HG03095 (cell line): ENCODE measurements around the gene RPL32.
"Not testable (repeated sequence)": the region's sequence is repeated elsewhere in the genome, so short reads cannot be mapped to it uniquely, and the experiment has no call there.

Source experiments
- ATAC-seq: cut with Tn5 transposase; IDR thresholded peaks from one replicate; pipeline ENCODE4 v1.9.1; 2021; ENCODE audit warnings: moderate library complexity; ENCODE audit not compliant: unreplicated experiment

The RPL32 gene

DNA sequence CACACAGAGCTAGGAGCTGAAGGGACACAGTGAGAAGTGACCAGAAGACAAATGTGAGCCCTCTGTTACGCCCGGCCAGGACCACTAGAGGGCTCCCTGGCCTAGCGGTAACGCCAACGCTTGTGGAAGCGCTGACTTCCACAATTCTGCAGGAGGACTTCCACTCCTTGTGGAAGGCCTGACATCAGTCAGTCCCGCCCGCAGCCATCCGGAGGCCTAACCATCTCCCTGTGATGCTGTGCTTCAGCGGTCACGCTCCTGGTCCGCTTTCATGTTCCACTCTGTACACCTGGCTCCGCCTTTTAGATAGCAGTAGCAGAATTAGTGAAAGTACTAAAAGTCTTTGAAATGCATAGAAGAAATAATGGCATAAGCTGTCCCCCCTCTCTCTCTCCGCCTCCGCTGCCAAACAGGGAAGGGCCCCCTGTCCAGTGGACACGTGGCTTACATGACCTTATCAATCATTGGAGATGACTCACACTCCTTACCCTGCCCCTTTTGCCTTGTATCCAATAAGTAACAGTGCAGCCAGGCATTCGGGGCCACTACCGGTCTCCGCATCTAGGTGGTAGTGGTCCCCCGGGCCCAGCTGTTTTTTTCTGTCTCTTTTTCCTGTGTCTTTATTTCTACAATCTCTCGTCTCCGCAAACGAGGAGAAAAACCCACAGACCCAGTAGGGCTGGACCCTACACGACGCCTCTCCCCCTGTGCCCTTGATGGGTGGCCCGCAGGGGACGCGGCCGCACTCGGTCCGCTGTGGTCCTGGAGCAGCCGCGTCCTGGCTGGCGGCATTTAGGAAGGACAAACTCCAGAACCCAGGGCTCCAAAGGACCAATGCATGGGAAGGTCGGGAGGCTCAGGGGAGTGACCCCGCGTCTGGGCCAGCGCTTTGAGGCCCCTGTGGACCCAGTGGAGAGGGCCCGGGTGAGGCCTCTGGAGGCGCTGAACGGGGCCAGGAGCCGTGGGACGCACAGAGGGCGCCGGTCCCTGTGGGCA, 27.0 kb upstream of the RPL32 start:
- ATAC-seq: peak; percentile 45

DNA sequence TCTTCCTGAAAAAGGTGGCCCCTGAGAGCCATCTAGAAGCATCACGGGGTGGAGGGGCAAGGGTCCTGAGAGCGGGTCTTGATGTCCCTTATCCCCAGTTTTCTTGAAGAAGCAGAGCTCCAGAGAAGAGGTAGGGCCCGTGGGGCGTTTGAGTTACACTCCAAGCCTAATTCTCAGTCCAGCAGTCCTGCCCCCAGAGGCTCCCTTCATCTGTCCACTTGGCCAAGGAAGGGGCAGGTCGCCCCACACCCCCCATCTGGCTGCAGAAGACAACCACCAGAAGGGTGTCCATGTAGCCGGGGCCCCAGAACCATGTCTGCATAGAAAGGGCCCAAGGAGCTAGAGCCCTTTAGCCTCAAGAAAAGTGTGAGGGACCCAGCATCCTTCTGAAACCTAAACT, 25.5 kb upstream of the RPL32 start:
- ATAC-seq: no peak

DNA sequence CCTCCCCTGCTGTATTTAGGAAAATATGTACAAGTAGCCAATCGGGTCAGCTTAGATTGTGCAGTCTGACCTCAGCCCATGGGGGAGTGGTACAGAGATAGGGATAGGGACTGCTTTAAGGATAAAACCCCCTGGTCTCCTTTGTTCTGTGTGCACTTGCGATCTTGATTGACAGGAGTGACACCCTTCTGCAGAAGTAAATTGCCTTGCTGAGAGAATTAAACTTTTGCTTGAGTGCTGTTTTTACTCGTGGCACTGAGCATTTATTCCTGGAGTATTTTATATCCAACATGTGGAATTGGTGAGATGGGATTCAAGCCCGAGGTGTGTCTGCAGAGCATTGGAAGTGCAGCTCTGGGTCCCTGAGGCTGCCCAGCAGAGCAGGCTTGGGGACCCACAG, 23.9 kb upstream of the RPL32 start:
- ATAC-seq: no peak

DNA sequence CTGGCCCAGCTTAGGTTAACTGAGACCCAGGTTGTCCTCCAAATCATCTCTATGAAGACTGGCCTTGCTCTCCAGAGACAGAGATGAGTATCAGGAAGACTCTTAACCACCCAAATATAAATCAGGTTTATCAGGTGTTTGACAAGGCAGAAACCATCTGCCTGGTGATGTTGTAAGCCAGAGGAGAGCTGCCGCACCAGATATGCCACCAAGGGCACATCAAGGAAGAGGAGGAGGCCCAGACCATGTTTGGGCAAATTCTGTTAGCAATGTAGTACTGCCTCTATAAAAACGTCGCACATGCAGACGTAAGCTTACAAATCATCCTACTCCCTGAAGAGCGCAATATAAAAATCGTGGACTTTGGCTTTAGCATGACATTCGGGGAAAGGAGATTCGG, 21.0 kb upstream of the RPL32 start:
- ATAC-seq: no peak

DNA sequence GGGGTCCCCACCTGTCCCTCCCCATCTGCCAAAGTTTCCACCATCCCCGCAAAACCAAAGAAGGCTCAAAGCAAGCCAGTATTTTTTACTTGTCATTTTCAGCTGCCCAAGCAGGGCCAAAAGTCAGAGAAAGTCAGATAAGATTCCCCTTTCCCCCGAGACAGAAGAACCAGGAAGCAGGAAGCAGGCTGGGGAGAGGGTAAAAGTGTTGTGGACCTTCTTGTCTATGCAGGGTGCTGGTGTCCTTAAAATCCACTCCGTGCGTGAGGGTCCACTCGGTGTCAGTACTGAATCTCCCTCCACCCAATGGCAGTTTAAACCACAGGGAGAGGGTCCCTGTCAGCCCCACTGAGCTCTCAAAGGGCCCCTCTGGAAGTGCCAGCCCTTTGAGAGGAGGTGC, 20.2 kb upstream of the RPL32 start:
- no peak for ATAC-seq

DNA sequence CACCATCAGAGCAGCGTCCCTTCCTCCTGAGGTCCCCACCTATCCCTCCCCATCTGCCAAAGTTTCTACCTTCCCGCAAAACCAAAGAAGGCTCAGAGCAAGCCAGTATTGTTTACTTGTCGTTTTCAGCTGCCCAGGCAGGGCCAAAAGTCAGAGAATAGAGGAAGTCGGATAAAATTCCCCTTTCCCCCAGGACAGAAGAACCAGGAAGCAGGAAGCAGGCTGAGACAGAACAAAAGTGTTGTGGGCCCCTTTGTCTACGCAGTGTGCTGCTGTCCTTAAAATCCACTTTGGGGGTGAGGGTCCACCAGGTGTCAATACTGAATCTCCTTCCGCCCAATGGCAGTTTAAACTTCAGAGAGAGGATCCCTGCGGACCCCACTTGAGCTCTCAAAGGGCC, 18.5 kb upstream of the RPL32 start:
- no peak for ATAC-seq

DNA sequence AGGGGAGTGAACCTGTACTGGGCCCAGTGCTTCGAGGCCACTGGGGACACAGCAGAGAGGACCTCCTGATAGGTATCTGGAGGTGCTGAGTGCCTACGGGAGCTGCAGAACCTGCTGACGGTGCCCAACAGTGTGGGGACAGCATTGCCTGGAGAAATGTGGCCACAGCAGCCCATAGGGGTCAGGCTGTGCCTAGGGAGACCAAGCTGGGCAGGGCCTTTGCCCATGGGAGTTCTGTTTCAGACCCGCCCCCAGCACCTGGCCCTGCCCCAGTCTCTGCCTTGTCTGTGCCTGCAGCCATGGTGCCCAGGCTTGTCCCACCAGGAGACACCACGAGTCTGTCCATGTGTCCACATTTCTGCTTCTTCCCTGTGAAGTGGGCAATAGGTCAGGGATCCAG, 15.3 kb upstream of the RPL32 start:
- no peak for ATAC-seq

DNA sequence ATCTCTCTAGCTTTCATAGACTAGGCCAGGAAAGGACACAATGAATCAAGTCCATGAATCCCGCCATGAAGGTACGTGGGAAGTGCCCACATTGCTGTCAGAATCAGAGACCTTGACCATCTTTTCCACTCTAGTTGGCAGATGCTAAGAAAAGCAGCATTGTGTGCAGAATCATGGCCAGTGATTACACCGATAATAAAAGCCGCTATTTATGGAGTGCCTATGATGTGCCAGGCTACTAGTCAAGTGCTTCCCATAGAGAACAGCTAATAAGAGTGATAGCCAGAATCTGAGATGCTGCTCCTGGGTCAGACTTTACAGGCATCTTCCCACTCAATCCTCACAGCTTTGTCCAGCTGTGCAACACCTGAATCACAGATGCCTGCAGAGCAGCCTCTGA, 13.2 kb upstream of the RPL32 start:
- no peak for ATAC-seq

DNA sequence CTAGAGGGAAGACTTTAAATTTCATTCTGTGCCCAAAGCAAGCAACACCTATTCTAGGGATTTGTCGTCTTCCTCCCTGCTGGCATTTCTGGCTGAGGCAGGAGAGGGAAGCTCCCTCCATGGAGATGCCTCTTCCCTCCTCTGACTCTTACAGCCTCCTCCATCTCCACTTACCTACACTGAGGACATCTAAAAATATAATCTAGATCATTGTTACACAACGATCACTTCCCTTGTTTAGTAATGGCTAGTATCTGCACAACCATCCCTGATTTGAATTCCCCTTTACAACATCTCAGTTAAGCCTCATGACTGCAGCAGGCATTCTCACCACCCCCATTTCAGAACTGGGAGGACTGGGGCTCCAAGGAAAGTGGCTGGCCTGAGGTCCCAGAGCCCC, 12.5 kb upstream of the RPL32 start:
- ATAC-seq: not testable (repeated sequence)

DNA sequence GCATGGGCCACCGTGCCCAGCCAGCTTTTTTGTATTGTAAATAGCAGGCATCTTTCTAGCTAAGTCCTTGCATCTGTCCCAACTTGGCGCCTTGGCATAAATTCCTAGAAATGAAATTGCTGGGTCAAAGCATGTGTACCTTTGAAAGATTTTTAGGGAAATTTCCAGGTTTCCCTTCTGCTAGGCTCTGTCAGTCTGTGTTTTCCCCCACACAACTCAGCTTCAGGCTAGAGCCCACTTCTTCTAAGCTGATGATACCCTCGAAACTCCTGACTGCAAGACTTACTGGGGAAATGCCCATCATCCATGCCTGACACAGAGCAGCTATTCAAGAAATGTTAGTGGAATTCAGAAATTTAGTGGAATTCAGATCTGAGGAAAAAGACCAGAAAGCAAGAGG, 10.8 kb upstream of the RPL32 start:
- no peak for ATAC-seq

DNA sequence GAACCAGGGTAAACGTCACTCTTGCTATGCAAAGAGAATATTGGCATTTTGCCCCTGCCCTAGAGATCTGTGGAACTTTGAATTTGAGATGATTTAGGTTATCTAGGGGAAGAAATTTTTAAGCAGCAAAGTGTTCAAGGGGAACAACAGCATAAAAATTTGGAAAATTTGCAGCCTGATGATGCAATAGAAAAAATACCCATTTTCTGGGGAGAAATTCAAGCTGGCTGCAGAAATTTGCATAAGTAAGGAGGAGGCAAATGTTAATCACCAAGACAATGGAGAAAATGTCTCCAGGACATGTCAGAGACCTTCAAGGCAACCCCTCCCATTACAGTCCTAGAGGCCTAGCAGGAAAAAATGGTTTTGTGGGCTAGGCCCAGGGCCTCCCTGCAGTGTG, 4.4 kb upstream of the RPL32 start:
- no peak for ATAC-seq

DNA sequence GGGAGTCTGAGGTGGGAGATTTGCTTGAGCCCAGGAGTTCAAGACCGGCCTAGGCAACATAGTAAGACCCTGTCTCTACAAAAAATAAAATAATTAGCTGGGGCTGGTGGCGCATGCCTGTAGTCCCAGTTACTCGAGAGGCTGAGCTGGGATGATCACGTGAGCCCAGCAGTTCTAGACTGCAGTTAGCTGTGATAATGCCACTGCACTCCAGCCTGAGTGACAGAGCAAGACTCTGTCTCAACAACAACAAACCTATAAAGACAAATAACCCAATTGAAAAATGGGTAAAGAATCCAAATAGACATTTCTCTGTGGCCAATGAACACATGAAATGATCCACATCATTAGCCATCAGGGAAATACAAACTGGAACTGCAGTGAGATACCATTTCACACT, 1.1 kb upstream of the RPL32 start:
- ATAC-seq: no peak

DNA sequence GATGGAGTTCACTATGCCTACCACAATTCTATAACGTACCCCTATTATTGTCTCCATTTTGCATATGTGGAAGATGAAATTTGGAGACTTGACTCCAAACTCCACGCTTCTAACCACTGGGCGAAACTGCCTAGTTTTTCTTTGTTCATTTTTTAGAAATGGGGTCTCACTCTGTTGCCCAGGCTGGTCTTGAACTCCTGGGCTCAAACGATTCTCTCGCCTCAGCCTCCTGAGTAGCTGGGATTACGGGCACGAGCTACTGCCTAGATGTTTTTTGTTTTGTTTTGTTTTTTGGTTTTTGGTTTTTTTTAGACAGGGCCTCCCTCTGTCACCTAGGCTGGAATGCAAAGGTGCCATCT, 584 bp upstream of the RPL32 start:
- peak; percentile 11 for ATAC-seq

DNA sequence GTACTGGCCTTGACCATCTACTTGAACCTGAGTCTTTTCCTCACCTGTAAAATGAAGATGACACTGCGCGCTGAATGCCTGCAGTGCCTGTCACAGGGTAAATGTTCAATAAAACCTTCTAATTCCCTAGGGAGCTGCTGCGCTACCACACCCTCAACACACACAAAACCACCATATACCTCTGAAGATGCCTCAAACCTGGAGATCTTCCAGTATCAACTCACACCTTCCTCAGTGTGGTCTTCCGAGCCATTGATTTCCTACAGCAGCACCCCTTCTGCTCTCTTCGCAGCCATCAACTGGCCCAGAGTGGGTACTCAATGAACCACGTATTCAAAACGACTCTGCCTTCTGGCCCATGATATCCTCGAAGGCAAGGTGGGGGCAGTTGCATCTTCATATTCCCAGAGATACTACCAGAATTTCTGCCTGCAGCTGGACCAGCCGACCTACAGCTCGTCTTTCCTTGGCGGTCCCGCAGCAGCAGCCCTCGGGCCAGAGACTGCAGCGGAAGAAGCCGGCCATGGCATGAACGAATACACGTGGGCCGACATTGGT, 695 bp downstream of the RPL32 start:
- ATAC-seq: peak; percentile 27

DNA sequence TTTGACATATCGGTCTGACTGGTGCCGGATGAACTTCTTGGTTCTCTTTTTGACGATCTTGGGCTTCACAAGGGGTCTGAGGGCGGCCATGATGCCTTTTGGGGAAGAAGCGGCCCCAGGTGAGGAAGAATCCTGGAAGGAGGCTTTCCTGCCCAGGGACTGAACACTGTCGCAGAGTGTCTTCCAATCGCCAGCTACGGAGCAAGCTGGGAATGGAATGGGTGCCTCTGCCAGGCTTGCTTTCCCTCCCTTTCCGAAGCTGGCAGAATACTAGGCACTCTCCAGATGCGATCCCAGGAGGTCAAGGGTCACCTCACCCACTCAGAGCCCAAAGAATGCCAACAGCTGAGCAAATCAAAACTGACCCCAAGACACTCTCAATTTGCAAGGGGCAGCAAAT, 1.2 kb downstream of the RPL32 start:
- not testable (repeated sequence) for ATAC-seq

DNA sequence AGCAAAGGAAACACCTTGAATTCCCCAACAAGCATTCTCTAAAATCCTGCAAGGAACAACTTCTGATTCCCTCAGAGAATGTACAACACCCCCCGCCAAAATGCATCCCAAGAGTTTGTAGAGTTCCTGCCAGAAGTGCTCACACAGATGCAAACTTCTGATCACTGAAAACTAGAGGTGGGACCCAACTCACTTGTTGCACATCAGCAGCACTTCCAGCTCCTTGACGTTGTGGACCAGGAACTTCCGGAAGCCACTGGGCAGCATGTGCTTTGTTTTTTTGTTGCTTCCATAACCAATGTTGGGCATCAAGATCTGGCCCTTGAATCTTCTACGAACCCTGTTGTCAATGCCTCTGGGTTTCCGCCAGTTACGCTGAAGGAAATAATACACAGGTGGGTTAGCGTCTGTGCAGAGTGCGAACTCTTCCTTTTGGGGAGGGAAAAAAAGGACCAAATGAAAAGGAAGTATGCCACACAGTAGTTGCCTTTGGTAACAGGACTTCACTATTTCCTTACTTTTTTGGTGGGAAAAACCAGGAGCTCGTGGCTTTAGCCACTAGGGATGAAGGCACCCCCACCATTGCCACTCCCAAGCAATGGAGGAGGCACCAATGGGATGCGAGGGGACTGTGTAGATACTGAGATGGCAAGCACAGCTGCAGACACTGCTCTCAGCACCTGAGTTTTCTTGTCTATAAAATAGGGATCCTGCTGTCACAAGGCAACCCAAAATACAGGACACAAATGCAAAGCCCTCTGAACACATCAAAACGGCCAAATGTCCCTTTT, 2.0 kb downstream of the RPL32 start:
- no peak for ATAC-seq

DNA sequence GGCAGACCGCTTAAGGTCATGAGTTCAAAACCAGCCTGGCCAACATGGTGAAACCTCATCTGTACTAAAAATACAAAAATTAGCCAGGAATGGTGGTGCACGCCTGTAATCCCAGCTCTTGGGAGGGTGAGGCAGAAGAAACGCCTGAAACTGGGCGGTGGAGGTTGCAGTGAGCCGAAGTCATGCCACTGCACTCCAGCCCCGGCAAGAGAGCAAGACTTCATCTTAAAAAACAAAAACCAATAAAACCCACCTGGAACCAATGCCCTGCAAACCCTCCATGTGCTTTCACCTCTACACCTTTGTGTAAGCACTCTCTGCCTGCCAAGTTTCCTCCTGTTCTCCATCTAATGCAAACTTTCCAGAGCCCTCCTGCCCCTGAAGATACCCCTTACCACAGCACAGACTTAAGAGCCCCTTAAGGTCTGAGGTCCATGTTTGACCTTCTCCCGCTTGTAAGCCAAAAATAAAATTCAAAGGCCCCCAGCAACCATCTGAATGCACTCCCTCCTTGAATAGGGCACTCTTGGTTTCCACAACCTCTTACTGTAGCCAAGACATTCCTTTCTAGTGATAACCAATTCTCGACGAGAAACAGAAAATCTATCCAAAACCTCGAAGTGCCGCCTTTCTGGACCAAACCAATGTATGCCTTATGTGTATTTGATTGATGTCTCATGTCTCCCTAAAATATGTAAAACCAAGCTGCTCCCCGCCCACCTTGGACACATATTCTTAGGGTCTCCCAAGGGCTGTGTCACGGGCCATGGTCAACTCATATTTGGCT, 3.0 kb downstream of the RPL32 start:
- no peak for ATAC-seq

DNA sequence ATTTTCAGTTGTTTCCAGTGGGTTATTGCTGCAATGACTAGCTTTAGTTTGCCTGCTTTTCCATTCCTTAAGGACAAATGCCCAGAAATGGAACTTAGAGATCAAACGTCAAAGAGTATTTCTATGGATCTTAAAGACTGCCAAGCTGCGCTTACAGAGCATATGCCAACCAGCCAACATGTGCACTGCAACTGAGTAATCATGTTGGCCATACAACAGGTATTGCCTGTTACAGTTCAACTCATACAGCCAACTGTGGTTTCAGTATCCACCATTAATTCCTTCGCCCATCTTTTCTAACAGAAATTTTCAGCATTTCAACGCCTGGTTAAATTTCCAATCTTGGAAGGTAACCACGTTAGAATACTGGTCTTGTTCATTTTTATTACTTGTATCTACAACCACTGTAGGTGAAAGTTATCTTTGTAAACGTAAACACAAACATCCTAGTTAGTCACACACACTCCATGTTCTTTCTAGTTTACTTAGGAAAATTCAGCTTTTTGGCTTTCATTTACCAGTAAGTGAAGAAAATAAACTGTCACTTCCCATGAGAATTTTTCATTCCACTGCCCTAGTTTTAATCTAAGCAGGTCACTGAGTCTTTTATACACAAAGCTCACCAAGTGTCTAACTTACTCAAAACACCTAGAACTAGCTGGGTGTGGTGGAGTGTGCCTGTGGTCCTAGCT, 3.9 kb downstream of the RPL32 start:
- no peak for ATAC-seq

DNA sequence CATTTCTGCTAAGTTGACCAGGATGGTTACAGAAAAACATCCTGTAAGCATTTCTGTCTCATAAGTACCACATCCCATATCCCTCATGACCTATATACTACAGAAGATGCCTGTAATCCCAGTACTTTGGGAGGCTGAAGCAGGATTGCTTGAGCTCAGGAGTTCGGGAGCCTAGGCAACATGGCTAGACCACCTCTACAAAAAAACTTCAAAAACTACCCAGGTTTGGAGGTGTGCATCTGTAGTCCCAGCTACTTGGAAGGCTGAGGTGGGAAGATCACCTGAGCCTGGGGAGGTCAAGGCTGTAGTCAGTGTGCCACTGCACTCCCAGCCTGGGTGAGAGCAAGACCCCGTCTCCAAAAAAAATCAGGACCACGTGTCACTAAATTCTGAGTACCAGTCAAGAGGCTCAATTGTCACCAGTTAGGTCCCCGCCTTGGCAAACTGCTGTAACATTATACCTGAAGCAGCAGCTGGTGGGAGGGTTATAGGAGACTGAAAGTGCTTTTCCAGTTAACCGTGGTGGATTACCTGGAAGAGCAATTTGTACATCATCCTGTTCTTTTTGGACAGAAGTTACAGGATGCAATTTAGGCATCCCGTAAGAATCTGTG, 6.2 kb downstream of the RPL32 start:
- no peak for ATAC-seq
